KG1 (cell line): Measurements from ENCODE around the gene PAIP1.
"Not testable (repeated sequence)": the region's sequence is repeated elsewhere in the genome, so short reads cannot be mapped to it uniquely, and the experiment has no call there.

Experiments
- DNase-seq: peaks from one replicate; lab custom pipeline; 2025; lab: John Stamatoyannopoulos, UW

Gene PAIP1

GRCh38 chr5:43570450-43571158 lies 13.7 kb upstream of the PAIP1 start:
- DNase-seq: no peak

- no peak for DNase-seq
These were observed 12.4 kb upstream of the PAIP1 start for GRCh38 chr5:43569236-43569746.

- DNase-seq: no peak
These were observed 11.1 kb upstream of the PAIP1 start for GRCh38 chr5:43567967-43568366.

DNA sequence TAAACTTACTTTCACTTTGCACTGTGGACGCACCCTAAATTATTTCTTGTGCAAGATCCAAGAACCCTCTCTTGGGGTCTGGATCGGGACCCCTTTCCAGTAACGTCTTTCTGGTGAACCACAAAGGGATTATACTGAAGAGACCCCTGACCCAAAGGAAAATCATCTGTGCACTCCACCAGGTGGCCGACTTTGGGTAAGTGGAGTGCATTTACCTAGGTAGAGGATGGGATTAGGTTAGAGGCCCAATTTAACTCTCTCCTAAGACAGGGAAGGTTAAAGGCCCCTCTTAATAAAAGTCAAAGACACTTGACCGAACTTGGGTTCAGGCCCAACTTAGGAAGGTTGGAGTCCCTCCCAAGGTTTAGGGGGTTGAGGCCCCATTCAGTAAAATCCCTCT lies 8.2 kb upstream of the PAIP1 start:
- no peak for DNase-seq

DNA sequence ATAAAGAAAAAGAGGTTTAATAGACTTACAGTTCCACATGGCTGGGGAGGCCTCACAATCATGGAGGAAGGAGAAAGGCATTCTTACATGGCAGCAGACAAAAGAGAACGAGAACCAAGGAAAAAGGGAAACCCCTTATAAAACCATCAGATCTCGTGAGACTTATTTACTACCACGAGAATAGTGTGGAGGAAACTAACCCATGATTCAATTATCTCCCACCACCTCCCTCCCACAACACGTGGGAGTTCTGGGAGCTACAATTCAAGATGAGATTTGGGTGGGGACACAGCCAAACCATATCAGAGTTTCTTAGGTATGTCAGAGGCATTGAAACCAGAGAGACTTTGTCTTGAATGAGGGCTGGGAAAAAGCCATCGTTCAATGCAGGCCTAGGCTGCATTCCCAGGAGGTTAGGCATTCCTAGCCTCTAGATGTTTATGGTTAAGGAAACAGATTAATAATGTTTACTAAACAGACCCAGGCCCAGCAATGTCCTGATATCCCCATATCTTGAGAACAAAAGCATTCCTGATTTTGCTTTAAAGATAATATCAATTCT lies 7.5 kb upstream of the PAIP1 start:
- DNase-seq: no peak

DNA sequence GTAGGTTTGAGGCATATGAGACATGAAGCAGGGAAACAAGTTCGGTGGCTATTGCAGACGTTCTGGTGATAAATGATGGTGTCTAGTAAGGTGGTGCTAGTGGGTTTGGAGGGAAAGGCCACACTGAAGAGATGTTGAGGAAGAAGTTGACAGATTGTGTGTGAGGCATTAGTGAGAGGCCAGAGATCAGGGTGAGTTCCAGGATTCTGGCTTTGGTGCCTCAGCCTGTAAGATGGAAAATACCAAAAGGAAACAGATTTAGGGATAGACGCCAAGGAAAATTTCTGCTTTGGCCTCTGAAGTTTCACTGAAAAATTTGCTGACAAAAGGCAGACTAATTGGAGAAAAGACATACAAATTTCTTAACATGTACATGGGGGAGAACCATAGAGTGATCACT lies 6.4 kb upstream of the PAIP1 start:
- DNase-seq: no peak

DNA sequence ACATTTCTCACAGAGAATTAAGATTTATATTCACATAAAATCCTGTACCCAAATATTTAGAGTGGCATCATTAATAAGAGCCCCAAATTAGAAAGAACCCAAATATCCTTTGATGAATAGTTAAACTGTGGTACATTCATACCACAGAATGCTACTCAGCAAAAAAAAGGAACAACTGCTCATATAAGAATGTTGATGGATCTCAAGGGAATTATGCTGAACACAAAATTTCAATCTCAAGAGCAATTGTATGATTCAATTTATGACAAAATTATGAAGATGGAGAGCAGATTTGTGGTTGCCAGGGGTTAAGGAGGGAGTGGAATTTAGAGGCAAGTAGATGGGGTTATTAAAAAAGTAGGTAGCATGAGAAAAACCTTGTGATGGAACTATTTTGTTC lies 4.5 kb upstream of the PAIP1 start:
- no peak for DNase-seq

DNA sequence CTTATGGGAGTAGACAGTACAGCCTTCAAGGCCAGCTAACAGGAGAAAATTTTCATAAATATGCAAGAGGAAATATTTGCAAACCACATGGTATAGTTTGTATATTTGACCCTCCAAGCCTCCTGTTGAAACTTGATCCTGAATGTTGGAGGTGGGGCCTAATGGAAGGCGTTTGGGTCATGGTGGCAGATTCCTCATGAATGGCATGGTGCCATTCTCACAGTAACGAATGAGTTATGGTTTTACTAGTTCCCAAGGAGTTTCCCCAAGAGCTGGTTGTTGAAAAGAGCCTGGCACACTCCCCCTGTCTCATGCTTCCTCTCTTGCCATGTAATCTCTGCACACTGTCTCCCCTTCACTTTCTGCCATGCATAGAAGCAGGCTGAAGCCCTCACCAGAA lies 3.3 kb upstream of the PAIP1 start:
- no peak for DNase-seq

- not testable (repeated sequence) for DNase-seq
These were observed 345 bp downstream of the PAIP1 start for GRCh38 chr5:43556607-43556856.

DNA sequence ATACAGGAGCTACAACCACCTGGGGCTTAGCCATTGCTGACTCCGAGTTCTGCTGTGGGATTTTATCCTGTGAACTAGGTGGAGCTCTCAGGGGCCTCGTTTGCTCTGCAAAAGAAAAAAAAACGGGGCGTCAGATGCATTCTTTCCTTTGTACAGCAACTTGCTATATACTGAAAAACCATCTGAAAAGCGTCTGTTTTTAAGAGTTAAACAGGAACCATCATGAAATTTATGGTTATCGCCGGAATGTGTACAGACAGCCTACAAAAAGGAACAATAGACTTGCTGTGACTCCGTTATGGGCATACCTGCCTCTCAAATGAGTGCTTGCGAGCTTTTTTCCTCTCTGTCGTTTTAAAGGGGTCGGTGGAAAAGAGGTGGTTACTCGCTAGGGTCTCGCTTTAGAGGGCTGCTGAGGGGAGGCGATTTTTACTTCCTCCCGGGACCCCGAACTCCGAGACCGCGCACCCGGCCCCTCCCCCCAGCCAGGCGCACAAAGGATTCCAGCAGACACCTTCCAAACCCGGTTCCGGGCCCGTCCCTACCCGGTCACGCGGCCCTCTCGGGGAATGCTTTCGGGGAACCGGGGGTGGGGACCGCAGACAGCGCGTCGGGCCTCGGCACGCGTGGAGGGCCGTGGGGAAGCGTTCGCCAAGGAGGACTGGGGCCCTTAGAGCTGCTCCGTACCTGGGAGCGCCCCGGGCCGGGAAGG lies 826 bp downstream of the PAIP1 start:
- peak; percentile 56 for DNase-seq

- DNase-seq: no peak
These were observed 2.4 kb downstream of the PAIP1 start for GRCh38 chr5:43554497-43554896.

DNA sequence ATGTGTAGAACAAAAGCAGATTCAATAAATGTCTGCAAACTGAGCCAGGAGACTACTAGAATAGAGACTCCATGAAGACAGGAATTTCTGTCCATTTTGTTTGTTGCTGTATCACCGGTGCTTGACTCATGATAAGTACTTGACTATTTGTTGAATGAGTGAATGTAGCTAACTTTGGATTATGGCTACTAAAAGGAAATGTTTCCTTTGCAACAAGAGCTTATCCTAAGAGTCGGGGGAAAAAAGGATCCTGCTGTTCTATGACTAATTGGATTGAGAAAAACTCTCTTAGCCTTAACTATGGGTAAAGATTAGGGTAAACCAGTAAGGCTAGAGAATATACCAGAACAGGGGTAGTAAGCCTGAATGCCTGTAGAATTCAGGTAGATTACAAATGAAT lies 3.5 kb downstream of the PAIP1 start:
- DNase-seq: no peak

- no peak for DNase-seq
These were observed 5.1 kb downstream of the PAIP1 start for GRCh38 chr5:43551731-43552130.

DNA sequence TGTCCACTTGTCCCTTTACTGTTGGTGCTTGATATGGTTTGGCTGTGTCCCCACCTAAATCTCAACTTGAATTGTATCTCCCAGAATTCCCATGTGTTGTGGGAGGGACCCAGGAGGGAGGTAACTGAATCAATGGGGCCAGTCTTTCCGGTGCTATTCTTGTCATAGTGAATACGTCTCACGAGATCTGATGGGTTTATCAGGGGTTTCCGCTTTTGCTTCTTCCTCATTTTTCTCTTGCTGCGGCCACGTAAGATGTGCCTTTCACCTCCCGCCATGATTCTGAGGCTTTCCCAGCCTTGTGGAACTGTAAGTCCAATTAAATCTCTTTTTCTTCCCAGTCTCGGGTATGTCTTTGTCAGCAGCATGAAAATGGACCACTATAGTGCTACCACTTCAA lies 7.6 kb downstream of the PAIP1 start:
- DNase-seq: not testable (repeated sequence)

GRCh38 chr5:43548358-43548757 lies 8.5 kb downstream of the PAIP1 start:
- no peak for DNase-seq

- no peak for DNase-seq
These were observed 9.3 kb downstream of the PAIP1 start for GRCh38 chr5:43547532-43547931.

GRCh38 chr5:43543434-43543833 lies 13.4 kb downstream of the PAIP1 start:
- no peak for DNase-seq

- no peak for DNase-seq
These were observed 16.1 kb downstream of the PAIP1 start for GRCh38 chr5:43540746-43541145.

DNA sequence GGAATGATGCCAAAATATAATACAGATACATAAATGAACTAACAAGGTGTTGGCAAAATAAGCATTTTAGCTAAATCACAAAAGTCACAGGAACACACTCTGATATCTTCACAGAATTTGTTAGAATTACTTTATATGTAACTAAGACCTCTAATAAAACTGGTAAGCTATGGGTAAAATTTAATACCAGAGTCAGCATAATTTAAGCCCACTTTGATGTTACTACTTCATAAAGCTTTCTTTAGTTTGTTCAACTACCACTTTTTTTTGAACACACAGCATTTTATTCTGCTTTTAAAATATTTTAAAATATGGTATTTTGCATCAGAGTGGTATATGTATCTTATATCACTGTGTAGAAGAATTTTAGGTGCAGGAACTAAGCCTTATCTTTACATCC lies 19.9 kb downstream of the PAIP1 start:
- no peak for DNase-seq

GRCh38 chr5:43533646-43534045 lies 23.2 kb downstream of the PAIP1 start:
- no peak for DNase-seq

GRCh38 chr5:43530648-43531047 lies 26.2 kb downstream of the PAIP1 start:
- DNase-seq: no peak

DNA sequence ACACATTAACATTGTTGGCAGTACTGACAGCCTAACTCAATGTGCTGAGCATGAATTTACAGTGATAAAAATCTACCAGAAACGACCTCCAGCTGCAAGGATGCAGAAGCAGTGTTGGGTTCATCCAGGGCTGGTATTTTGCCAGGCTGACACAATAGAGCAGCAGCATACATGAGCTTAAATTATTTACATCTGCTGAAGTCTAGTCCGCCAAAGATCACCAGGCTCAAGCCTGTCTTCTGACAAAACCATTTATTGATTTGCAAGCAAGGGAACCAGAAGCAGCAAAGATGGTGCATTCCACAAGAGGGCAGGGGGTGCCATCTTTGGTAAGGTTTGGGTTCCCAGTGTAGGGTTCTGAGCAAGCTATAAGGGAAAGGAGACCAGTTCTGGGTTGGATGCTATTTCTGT lies 33.2 kb downstream of the PAIP1 start:
- no peak for DNase-seq

GRCh38 chr5:43520615-43521014 lies 36.3 kb downstream of the PAIP1 start:
- DNase-seq: no peak

- DNase-seq: no peak
These were observed 41.2 kb downstream of the PAIP1 start for GRCh38 chr5:43515678-43516048.
